AG10803 (cell line): ENCODE measurements around the gene NEURL4.
"Not testable (repeated sequence)": the region's sequence is repeated elsewhere in the genome, so short reads cannot be mapped to it uniquely, and the experiment has no call there.

Source experiments
- DNase-seq: peaks from one replicate; pipeline ENCODE4 v3.0.0; 2010; ENCODE audit warnings: low read depth
- H3K4me3 ChIP-seq: 2 replicates; pipeline ENCODE4 v1.5.1; 2011; ENCODE audit warnings: mild to moderate bottlenecking, low read length, control low read depth
- CTCF ChIP-seq: conservative IDR thresholded peaks from 2 replicates; pipeline ENCODE4 v1.5.1; 2011; ENCODE audit warnings: mild to moderate bottlenecking, low read length, control low read depth, inconsistent platforms

The NEURL4 gene

GRCh38 chr17:7334938-7335538 lies 5.9 kb upstream of the NEURL4 start:
- DNase-seq, result no peak
- H3K4me3 ChIP-seq, result no peak overlapping the region
- TF ChIP-seq CTCF, result no peak

GRCh38 chr17:7332600-7333069 lies 3.5 kb upstream of the NEURL4 start:
- not testable (repeated sequence) for H3K4me3 ChIP-seq

GRCh38 chr17:7332111-7332510 lies 3.0 kb upstream of the NEURL4 start:
- no peak overlapping the region for H3K4me3 ChIP-seq

More at GRCh38 chr17:7332600-7333069, 3.5 kb upstream of the NEURL4 start:
- DNase-seq, result not testable (repeated sequence)

GRCh38 chr17:7330638-7331015 lies 1.5 kb upstream of the NEURL4 start:
- peak overlapping the region; percentile 97 for H3K4me3 ChIP-seq
- no peak for TF ChIP-seq CTCF
- no peak for DNase-seq

More at GRCh38 chr17:7332111-7332510, 3.0 kb upstream of the NEURL4 start:
- no peak for TF ChIP-seq CTCF
- DNase-seq, result no peak

- peak; percentile 67 for DNase-seq
- peak overlapping the region; percentile 97 for H3K4me3 ChIP-seq
- TF ChIP-seq CTCF, result no peak
Measured at GRCh38 chr17:7329997-7330637, 982 bp upstream of the NEURL4 start.

GRCh38 chr17:7329374-7329996 lies 350 bp upstream of the NEURL4 start:
- peak overlapping the region; percentile 97 for H3K4me3 ChIP-seq
- peak; percentile 100 for DNase-seq
- TF ChIP-seq CTCF, result no peak; the same call in 1 of the 2 replicates

GRCh38 chr17:7328009-7328408 lies 1.1 kb downstream of the NEURL4 start:
- H3K4me3 ChIP-seq, result peak overlapping the region; percentile 97
- no peak for DNase-seq
- no peak for TF ChIP-seq CTCF
